H1 (cell line): Measurements from ENCODE around the gene GMPR. TPM values are rescaled to one million over a fixed set of nuclear protein-coding genes. Genes with fewer than 3 reads are reported as not detected.

Experiments used
- CHD2 ChIP-seq: IDR thresholded peaks from 2 replicates; pipeline ENCODE4 v1.6.1; 2012; ENCODE audit warnings: low read length, improper control_type of control experiment
- GTF2F1 ChIP-seq: IDR thresholded peaks from 2 replicates; pipeline ENCODE4 v1.6.1; 2012; ENCODE audit warnings: low read depth, low read length, improper control_type of control experiment, borderline replicate concordance
- JUN ChIP-seq: IDR thresholded peaks from 2 replicates; pipeline ENCODE4 v1.6.1; 2011; ENCODE audit warnings: low read depth, mild to moderate bottlenecking, improper control_type of control experiment, low read length
- polyA plus RNA-seq, 7 experiments: library from polyadenylated mRNA; depleted of rRNA in 3 of 7; stranded (reverse) in 5 of 7; unstranded in 2 of 7; fragments of >200 nt in 5 of 7; fragments of 200-250 nt in 2 of 7; gene quantifications; 1 replicate in 5 of 7; 2 replicates in 1 of 7; 4 replicates in 1 of 7; pipeline versions ENCODE4 v1.2.1 to v1.2.3, GENCODE V29; 2011 to 2013; ENCODE audit warnings: missing spikeins in 2 of 7, mixed read lengths in 2 of 7
- total RNA-seq: library from RNA; stranded (reverse); fragmentation: NEBNext Ultra II Directional; extraction: Animal tissue kit (Norgen Biotek cat#: 25700); gene quantifications from 2 replicates; pipeline ENCODE4 v1.2.1, GENCODE V29; 2021
- TF ChIP-seq, protein P1 (sequence below): IDR thresholded peaks from 2 replicates; pipeline ENCODE4 v1.6.1; 2012; ENCODE audit warnings: inconsistent platforms

Gene GMPR
- total and polyA plus RNA-seq, 2 of the 8 experiments (the other 6 are each of a cell fraction or from before 2014, with no cell fraction given), result 0.99 to 1.2 TPM

DNA sequence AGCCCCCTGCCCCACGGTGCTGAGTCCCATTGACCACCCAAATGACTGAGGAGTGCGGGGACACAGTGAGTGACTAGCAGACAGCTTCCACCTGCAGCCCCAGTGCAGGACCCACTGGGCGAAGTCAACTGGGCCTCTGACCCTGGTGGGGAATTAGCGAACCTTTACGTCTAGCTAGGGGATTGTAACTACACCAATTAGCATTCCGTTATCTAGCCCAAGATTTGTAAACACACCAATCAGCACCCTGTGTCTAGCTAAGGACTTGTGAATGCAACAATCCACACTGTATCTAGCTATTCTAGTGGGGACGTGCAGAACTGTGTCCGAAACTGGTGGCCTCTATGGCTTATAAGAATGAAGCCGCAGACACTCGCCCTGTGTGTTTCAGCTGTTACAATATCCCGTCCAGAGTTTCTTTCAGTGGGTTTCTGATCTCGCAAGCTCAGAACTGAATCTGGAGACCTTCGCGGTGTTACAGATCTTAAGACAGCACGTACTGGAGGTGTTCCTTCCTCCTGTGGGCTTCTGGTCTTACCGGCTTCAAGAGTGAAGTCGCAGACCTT, 21.1 kb upstream of the GMPR start (continued):
- TF ChIP-seq JUN (no peak), GTF2F1 (no peak), CHD2 (no peak)
- TF ChIP-seq, protein P1, sequence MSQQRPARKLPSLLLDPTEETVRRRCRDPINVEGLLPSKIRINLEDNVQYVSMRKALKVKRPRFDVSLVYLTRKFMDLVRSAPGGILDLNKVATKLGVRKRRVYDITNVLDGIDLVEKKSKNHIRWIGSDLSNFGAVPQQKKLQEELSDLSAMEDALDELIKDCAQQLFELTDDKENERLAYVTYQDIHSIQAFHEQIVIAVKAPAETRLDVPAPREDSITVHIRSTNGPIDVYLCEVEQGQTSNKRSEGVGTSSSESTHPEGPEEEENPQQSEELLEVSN, result no peak
